Fibroblast of pulmonary artery (primary cell): ENCODE results near the gene SNRPA.

Experiments used
- DNase-seq: peaks from one replicate; pipeline ENCODE4 v3.0.0-alpha.2; 2010; ENCODE audit warnings: low read depth
- H3K4me3 ChIP-seq: replicated peaks from 2 replicates; pipeline ENCODE4 v1.5.1; 2011; ENCODE audit warnings: low read depth, mild to moderate bottlenecking, control low read depth, low read length, moderate library complexity
- TF ChIP-seq, protein P1 (sequence below): IDR thresholded peaks from 2 replicates; pipeline ENCODE4 v1.5.1; 2011; ENCODE audit warnings: mild to moderate bottlenecking, control low read depth, low read length, inconsistent platforms; ENCODE audit errors: missing control alignments

SNRPA gene

DNA sequence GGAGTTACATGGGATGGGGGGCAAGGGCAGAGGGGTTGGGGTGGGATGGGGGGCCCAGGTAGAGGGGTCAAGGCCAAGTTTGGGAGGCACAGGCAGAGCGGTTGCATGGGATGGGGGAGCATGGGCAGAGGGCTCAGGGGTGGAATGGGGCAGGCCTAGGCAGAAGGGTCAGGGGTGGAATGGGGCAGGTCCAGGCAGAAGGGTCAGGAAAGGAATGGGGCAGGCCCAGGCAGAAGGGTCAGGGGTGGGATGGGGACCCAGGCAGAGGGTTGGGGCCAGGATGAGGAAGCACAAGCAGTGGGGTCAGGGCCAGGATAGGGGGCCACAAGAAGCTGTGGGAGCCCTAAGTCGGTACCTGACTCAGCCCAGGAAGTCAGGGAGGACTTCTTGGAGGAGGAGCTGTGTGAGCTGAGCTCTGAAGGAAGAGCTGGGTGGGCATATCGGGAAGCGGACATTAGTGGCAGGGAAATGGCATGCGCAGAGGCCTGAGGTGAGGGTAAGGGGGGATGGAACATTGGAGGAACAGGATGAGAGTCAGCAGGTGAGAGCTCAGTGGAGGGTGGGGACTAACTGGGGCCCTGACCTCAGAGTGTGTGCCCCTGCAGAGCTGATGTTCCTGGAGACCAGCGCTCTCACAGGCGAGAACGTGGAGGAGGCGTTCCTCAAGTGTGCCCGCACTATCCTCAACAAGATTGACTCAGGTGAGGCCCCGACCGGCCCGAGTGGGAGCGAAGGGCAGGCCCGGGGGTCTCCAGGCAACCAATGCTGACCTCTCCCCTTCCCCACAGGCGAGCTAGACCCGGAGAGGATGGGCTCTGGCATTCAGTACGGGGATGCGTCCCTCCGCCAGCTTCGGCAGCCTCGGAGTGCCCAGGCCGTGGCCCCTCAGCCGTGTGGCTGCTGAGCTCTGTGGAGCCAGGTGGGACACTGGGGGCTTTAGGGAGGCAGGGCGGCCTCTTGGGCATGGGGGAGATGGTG is 35.3 kb downstream of the SNRPA start:
- TF ChIP-seq, protein P1, sequence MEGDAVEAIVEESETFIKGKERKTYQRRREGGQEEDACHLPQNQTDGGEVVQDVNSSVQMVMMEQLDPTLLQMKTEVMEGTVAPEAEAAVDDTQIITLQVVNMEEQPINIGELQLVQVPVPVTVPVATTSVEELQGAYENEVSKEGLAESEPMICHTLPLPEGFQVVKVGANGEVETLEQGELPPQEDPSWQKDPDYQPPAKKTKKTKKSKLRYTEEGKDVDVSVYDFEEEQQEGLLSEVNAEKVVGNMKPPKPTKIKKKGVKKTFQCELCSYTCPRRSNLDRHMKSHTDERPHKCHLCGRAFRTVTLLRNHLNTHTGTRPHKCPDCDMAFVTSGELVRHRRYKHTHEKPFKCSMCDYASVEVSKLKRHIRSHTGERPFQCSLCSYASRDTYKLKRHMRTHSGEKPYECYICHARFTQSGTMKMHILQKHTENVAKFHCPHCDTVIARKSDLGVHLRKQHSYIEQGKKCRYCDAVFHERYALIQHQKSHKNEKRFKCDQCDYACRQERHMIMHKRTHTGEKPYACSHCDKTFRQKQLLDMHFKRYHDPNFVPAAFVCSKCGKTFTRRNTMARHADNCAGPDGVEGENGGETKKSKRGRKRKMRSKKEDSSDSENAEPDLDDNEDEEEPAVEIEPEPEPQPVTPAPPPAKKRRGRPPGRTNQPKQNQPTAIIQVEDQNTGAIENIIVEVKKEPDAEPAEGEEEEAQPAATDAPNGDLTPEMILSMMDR, result no peak
- H3K4me3 ChIP-seq, result no peak overlapping the region
- DNase-seq, result no peak

DNA sequence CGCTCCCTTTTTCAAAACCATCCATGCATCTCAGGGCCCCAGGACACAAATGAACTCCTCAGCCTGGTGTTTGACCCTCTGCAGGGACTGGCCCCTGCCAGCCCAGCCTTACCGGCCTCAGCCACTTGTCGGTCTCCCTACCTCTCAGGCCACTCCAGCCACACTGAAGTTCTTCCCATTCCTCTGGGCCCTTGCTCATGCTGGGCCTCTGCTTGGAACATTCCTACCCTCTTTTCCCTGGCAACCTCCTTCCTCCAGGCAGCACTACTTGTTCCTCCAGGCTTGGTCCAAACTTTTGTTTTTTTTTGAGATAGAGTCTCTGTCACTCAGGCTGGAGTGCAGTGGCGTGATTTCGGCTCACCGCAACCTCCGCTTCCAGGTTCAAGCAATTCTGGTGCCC is 40.3 kb downstream of the SNRPA start:
- TF ChIP-seq, protein P1, result no peak
- no peak overlapping the region for H3K4me3 ChIP-seq
- no peak for DNase-seq

DNA sequence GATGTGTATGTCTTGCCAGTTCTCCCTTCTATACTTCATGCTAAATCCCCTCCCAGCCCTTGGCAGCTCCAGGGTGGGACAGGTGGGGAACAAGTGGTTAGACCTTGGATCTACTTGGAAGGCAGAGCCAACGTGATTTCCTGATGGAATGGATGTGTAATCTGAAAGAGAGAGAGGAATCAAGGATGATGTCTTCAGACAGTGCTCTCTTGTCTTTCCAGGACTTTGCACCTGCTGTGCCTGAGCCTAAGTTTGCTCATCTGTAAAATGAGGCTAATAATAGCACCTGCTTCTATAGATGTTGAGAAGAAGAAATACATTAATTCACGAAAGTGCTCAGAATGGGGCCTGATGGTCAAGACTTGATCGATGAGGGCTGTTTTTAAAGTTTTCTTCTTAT is 41.0 kb downstream of the SNRPA start:
- TF ChIP-seq, protein P1, result no peak
- no peak overlapping the region for H3K4me3 ChIP-seq
- DNase-seq, result no peak

DNA sequence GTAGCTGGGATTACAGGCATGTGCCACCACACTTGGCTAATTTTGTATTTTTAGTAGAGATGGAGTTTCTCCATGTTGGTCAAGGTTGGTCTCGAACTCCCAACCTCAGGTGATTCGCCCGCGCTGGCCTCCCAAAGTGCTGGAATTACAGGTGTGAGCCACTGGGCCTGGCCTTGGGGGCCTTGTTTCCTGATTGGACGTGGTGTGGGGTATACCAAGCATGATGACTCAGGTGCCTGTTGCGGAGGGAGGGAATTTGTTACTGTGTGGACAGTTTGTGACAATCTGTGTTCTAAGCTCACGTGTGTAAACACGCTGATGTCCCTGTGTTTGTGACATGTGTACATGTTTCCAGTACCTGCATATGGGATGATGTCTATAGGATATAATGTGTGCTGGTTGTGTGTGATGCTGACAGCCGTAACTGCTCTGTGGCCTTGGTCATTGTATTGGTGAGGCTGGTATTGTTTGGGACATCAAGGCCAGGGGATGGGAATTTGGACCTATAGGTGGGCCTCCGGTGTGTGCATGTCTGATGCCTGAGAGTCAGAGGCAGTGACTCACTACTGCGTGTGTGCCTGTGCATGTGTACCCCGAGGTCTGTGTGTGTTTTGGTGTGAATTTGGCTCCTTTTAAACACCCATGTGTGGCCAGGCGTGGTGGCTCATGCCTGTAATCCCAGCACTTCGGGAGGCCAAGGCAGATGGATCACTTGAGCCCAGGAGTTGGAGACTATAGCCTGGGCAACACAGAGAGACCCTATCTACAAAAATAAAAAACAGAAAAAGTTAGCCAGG is 46.4 kb downstream of the SNRPA start:
- TF ChIP-seq, protein P1, result no peak
- no peak overlapping the region for H3K4me3 ChIP-seq
- DNase-seq, result no peak

DNA sequence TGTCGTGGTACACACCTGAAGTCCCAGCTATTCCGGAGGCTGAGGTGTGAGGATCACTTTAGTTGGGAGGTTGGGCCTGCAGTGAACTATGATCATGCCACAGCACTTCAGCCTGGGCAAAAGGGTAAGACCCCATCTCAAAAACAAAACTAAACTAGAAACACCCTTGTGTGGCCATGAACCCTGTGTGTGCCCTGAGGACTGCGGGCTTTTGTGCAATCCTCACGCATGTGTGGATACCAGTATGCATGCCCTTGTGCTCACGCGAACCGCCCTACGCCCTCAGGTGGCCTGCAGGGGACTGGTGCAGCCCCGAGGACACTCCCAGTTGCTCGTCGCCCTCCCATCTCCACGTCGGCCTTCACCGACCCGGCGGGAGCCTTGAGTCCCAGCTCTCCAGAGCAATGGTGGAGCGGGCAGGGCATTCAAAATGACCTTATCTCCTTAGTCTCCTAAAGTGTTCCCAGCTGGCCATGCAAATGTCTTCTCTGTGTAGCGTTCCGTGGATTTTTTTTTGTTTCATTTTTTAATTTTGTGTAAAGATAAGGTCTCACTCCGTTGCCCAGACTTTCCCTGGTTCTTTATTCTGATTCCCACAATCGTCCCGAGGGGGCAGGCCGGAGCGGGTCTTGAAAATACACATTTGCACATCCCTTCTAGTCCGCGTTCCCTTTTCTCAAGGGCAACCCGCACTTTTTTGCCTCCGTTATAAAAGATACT is 47.1 kb downstream of the SNRPA start:
- peak overlapping the region; percentile 52 for H3K4me3 ChIP-seq
- DNase-seq, result peak; percentile 62
- TF ChIP-seq, protein P1, result peak; percentile 50

DNA sequence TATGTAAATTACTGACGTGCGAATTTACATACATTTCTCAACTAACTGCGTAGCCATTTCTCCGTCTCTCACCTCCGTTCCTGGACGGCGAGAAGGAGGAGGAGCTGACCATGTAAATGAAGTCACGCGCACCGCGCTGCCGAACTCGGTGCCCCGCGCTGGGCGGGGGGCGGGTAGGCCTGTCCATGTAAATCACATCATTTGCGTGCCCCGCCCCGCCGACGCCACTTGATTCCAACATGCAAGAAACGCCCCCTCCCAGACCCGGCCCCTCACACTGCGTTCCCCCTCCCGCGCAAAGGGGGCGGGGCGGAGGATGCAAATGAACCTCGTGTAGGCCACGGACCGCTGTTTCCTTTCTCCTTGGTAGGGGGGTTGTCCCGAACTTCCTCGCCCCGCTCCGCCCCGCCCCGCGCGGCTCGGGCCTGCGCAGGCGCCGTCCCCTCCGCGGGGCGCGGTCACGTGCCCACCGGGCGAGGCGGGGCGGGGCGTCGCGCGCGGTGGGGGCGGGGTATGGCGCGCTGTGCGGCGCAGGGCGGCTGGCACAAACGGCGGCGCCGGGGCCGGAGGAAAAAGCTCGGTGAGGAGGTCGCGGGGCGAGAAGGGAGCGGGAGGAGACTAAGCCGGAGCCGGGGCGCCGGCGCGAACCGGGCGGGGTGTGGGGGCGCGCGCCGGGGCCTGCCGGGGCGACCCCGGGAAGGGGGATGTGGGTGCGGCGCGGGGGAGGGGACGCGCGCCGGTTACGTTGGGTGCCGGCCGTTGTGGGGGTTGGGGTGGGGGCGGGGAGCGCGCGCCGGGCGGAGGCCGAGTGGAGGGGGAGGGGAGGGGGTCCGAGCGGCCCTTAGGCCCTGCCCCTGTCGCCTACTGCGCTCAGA is 47.9 kb downstream of the SNRPA start, which contains the start of gene EGLN2:
Gene EGLN2, plus strand, starts transcription at position 509 of the 875 bp plus-strand sequence. CDS start 1,382 bp downstream, outside the sequence.
- peak; percentile 100 for DNase-seq
- H3K4me3 ChIP-seq, result peak within 1 kb of the TSS; percentile 86
- TF ChIP-seq, protein P1, result no peak
